OCI-M2 (cell line): Measurements from ENCODE around the gene DUS3L.
"Not testable (repeated sequence)": the region's sequence is repeated elsewhere in the genome, so short reads cannot be mapped to it uniquely, and the experiment has no call there.

Experiments
- DNase-seq: peaks from one replicate; lab custom pipeline; 2025; ENCODE audit not compliant: unreplicated experiment; lab: John Stamatoyannopoulos, UW

DUS3L gene

GRCh38 chr19:5778402-5778801 lies 12.6 kb downstream of the DUS3L start:
- no peak for DNase-seq

GRCh38 chr19:5775668-5776309 lies 15.2 kb downstream of the DUS3L start:
- DNase-seq = no peak

- DNase-seq = no peak
Observed at GRCh38 chr19:5774921-5775320, 16.0 kb downstream of the DUS3L start.

GRCh38 chr19:5773276-5773675 lies 17.7 kb downstream of the DUS3L start:
- no peak for DNase-seq

- DNase-seq = no peak
Observed at GRCh38 chr19:5772416-5772815, 18.5 kb downstream of the DUS3L start.

- no peak for DNase-seq
Observed at GRCh38 chr19:5767949-5768348, 23.0 kb downstream of the DUS3L start.

- DNase-seq = no peak
Observed at GRCh38 chr19:5765220-5765619, 25.7 kb downstream of the DUS3L start.

- no peak for DNase-seq
Observed at GRCh38 chr19:5762608-5763217, 28.2 kb downstream of the DUS3L start.

- DNase-seq = no peak
Observed at GRCh38 chr19:5753743-5754142, 37.2 kb downstream of the DUS3L start.

GRCh38 chr19:5751709-5752108 lies 39.3 kb downstream of the DUS3L start:
- no peak for DNase-seq

GRCh38 chr19:5749505-5749904 lies 41.5 kb downstream of the DUS3L start:
- DNase-seq = no peak

GRCh38 chr19:5748920-5749319 lies 42.0 kb downstream of the DUS3L start:
- DNase-seq = not testable (repeated sequence)

GRCh38 chr19:5744999-5745398 lies 46.0 kb downstream of the DUS3L start:
- DNase-seq = not testable (repeated sequence)

- DNase-seq = no peak
Observed at GRCh38 chr19:5743630-5744029, 47.3 kb downstream of the DUS3L start.

GRCh38 chr19:5742051-5742450 lies 48.9 kb downstream of the DUS3L start:
- DNase-seq = no peak

GRCh38 chr19:5738423-5738822 lies 52.5 kb downstream of the DUS3L start:
- no peak for DNase-seq
